WERI-Rb-1 (cell line): ENCODE measurements around the gene ABCD1.

ENCODE experiments used
- DNase-seq: peaks from one replicate; pipeline ENCODE4 v3.0.0-alpha.2; 2020
- H3K27ac ChIP-seq: fragments of 250-450 bp; sonication (Bioruptor Pico); 2 replicates; pipeline ENCODE4 v1.5.1; 2020; ENCODE audit warnings: mild to moderate bottlenecking, moderate library complexity
- H3K27me3 ChIP-seq: fragments of 250-450 bp; sonication (Bioruptor Pico); 2 replicates; pipeline ENCODE4 v1.5.1; 2021; ENCODE audit warnings: mild to moderate bottlenecking, low read depth, moderate library complexity; ENCODE audit not compliant: insufficient read depth, severe bottlenecking
- H3K36me3 ChIP-seq: fragments of 250-450 bp; sonication (Bioruptor Pico); 2 replicates; pipeline ENCODE4 v1.5.1; 2020; ENCODE audit warnings: mild to moderate bottlenecking, moderate library complexity
- H3K4me3 ChIP-seq: 2 replicates; pipeline ENCODE4 v1.5.1; 2011; ENCODE audit warnings: low read depth, mild to moderate bottlenecking, control low read depth, low read length
- H3K9me3 ChIP-seq: fragments of 250-450 bp; sonication (Bioruptor Pico); 2 replicates; pipeline ENCODE4 v1.5.1; 2021; ENCODE audit warnings: mild to moderate bottlenecking, moderate library complexity; ENCODE audit not compliant: severe bottlenecking
- TF ChIP-seq, protein P1 (sequence below): IDR thresholded peaks from 2 replicates; pipeline ENCODE4 v1.5.1; 2011; ENCODE audit warnings: low read depth, mild to moderate bottlenecking, control low read depth, inconsistent platforms, low read length

The ABCD1 gene

DNA sequence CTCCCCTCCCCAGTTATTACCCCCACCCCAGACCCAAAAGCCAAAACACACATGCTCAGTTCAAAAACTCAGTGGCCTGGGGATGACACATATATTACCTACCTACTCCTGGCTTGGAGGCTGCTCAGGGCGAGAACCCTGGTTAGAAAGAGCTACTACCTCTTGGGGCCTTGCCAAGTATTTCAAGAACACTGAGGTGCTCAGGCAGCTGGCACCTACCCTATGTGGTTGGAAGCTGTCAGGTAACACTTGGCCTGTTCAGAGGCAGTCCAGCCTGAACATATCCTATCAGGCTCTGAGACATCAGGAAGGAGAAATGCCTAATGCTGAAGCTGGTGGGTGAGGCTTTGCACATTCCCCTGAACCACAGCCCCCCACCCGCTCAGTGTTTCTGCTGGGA is 5.4 kb upstream of the ABCD1 start:
- Histone ChIP-seq H3K4me3 (no peak overlapping the region), H3K27me3 (peaks cover 2% of the 10 kb centered on the region), H3K9me3 (no peaks in the 10 kb centered on the region), H3K36me3 (peaks cover 82% of the 10 kb centered on the region), H3K27ac (peak overlapping the region; percentile 38)
- TF ChIP-seq, protein P1, sequence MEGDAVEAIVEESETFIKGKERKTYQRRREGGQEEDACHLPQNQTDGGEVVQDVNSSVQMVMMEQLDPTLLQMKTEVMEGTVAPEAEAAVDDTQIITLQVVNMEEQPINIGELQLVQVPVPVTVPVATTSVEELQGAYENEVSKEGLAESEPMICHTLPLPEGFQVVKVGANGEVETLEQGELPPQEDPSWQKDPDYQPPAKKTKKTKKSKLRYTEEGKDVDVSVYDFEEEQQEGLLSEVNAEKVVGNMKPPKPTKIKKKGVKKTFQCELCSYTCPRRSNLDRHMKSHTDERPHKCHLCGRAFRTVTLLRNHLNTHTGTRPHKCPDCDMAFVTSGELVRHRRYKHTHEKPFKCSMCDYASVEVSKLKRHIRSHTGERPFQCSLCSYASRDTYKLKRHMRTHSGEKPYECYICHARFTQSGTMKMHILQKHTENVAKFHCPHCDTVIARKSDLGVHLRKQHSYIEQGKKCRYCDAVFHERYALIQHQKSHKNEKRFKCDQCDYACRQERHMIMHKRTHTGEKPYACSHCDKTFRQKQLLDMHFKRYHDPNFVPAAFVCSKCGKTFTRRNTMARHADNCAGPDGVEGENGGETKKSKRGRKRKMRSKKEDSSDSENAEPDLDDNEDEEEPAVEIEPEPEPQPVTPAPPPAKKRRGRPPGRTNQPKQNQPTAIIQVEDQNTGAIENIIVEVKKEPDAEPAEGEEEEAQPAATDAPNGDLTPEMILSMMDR = no peak
- no peak for DNase-seq

DNA sequence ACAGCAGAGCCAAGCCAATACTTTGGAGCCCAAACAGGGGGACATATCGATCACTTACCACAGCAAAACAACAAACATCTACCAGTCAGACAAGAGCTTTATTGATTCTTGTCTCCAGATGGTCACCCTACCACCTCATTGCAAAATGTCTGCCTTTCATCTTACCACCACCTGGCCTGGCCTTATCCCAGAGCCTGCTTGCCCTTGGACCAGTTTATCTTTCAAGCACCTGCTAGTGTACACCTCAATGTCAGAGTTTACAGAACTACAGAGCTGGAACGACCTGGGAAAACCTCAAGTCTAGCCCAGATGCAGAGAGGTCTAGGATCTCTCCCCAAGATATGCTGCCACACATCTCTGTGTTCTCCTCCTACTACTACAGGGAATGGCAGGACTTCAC is 5.0 kb upstream of the ABCD1 start:
- no peaks in the 10 kb centered on the region for H3K9me3 ChIP-seq
- peaks cover 2% of the 10 kb centered on the region for H3K27me3 ChIP-seq
- TF ChIP-seq, protein P1 = no peak
- peaks cover 77% of the 10 kb centered on the region for H3K36me3 ChIP-seq
- no peak for DNase-seq
- H3K4me3 ChIP-seq = no peak overlapping the region
- peak overlapping the region; percentile 38 for H3K27ac ChIP-seq

DNA sequence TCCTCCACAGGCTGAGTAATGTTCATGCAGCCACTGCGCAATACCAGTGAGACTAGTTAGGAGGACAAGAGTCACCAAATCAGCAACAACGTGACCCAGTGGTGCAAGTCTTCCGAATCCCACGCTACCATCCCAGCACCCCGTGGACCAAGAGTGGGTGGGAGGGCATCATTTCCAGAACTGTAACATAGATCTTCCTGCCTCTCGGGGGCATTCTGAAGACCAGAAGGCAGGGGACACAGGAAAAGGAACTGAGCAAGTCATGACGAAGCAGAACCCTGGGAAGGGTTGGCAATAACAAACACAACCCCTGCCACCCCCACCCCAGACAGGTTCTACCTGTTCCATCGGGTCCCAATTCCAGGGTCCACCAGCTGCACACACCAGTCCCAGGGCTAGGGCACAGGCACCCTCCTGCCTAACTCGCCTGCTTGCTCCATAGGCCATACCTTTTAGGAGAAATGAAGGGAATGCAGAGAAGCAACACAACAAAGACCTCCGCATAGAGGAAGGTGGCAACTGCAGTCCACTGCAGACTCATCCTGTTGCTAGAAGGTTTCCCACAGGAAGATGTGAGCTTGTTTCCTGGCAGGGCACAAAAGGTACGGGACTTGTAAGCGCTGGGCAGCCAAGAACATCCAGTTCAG is 1.8 kb upstream of the ABCD1 start:
- Histone ChIP-seq H3K27me3 (peaks cover 7% of the 10 kb centered on the region), H3K27ac (peak overlapping the region; percentile 89), H3K4me3 (peak overlapping the region; percentile 78), H3K9me3 (no peaks in the 10 kb centered on the region), H3K36me3 (peaks cover 48% of the 10 kb centered on the region)
- TF ChIP-seq, protein P1 = no peak
- no peak for DNase-seq

DNA sequence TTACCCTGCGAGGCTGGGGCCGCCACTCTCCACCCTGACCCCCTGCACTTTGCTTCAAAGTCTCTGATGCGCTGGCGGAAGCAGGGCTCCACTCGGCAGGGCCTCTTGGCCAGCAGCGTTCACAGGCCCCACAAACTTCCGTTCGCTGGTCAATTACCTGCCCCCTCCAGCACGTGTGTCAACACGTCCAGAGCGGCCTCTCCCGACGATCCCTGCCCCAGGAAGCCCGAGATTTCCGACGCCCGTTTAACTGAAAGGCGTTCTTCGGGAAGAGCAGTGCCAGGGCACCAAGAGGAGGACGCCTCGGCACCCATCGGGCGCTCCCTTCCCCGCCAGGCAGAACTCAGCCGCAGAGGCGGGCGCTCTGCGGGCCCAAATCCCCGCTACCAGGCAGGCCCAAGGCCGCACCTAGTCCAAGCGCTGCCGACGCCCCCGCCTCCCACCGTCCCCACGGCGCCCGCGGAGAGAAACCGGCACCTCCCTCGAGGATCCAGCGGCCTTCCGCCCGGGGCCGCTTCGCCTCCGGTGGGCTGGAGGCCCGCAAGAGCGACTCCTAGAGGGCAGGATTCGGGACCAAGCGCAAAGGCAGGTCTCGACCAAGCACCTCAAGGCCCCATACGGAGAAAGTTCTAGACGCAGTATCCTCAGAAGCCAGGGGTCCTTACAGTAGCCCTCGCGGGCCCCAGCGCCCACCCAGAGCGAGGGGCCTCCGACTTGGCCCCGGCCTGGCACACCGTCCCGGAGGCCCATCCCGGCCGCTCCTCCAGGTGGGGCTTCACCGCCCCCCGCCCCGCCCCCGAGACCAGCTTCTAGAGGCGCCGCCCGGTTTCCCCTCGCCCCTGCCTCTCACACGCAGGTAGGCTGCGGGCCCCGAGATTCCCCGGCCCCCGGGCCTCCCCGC is 1.1 kb upstream of the ABCD1 start:
- DNase-seq = peak; percentile 76
- peaks cover 7% of the 10 kb centered on the region for H3K27me3 ChIP-seq

DNA sequence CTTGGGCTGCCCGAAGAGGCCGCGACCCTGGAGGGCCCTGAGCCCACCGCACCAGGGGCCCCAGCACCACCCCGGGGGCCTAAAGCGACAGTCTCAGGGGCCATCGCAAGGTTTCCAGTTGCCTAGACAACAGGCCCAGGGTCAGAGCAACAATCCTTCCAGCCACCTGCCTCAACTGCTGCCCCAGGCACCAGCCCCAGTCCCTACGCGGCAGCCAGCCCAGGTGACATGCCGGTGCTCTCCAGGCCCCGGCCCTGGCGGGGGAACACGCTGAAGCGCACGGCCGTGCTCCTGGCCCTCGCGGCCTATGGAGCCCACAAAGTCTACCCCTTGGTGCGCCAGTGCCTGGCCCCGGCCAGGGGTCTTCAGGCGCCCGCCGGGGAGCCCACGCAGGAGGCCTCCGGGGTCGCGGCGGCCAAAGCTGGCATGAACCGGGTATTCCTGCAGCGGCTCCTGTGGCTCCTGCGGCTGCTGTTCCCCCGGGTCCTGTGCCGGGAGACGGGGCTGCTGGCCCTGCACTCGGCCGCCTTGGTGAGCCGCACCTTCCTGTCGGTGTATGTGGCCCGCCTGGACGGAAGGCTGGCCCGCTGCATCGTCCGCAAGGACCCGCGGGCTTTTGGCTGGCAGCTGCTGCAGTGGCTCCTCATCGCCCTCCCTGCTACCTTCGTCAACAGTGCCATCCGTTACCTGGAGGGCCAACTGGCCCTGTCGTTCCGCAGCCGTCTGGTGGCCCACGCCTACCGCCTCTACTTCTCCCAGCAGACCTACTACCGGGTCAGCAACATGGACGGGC is 579 bp downstream of the ABCD1 start:
- TF ChIP-seq, protein P1 = no peak
- H3K4me3 ChIP-seq = peak overlapping the region; percentile 41
- no peak for DNase-seq
- peaks cover 34% of the 10 kb centered on the region for H3K36me3 ChIP-seq
- peak overlapping the region; percentile 89 for H3K27ac ChIP-seq
- peaks cover 7% of the 10 kb centered on the region for H3K27me3 ChIP-seq
- no peaks in the 10 kb centered on the region for H3K9me3 ChIP-seq

More for the DNA sequence above, 1.1 kb upstream of the ABCD1 start:
- peak overlapping the region; percentile 78 for H3K4me3 ChIP-seq
- peaks cover 41% of the 10 kb centered on the region for H3K36me3 ChIP-seq
- no peaks in the 10 kb centered on the region for H3K9me3 ChIP-seq
- H3K27ac ChIP-seq = peak overlapping the region; percentile 89
- TF ChIP-seq, protein P1 = peak; percentile 80
